HL-60 (cell line): Measurements from ENCODE around the gene OR4F6.

Source experiments
- DNase-seq, 2 experiments: peaks; one replicate each; pipeline ENCODE4 v3.0.0-alpha.2; 2010 to 2020; ENCODE audit warnings: low read depth in 1 of 2, low spot score in 1 of 2
- H3K27ac ChIP-seq: fragments of 250-450 bp; sonication (Bioruptor Pico); replicated peaks from 2 replicates; pipeline ENCODE4 v1.5.1; 2020; ENCODE audit warnings: mild to moderate bottlenecking, moderate library complexity
- H3K27me3 ChIP-seq: fragments of 250-450 bp; sonication (Bioruptor Pico); 2 replicates; pipeline ENCODE4 v1.5.1; 2021; ENCODE audit warnings: mild to moderate bottlenecking, moderate library complexity; ENCODE audit not compliant: insufficient read depth, poor library complexity, severe bottlenecking
- H3K4me3 ChIP-seq: replicated peaks from 2 replicates; pipeline ENCODE4 v1.5.1; 2011; ENCODE audit warnings: mild to moderate bottlenecking, control low read depth, low read length; ENCODE audit not compliant: insufficient read depth
- GABPA ChIP-seq: IDR thresholded peaks from 2 replicates; pipeline ENCODE4 v1.6.1; 2012; ENCODE audit warnings: low read depth
- POLR2AphosphoS5 ChIP-seq: IDR thresholded peaks from 2 replicates; pipeline ENCODE4 v1.6.1; 2012; ENCODE audit warnings: low read depth
- SPI1 ChIP-seq: IDR thresholded peaks from 2 replicates; pipeline ENCODE4 v1.6.1; 2012; ENCODE audit warnings: low read depth, mild to moderate bottlenecking, borderline replicate concordance
- TF ChIP-seq, protein P1 (sequence below): IDR thresholded peaks from one replicate; pipeline ENCODE4 v1.5.1; 2011; ENCODE audit warnings: low read length, control low read depth, inconsistent platforms; ENCODE audit not compliant: insufficient read depth
- TF ChIP-seq, protein P2 (sequence below): IDR thresholded peaks from 2 replicates; pipeline ENCODE4 v1.6.1; 2012; ENCODE audit warnings: low read depth; ENCODE audit not compliant: insufficient replicate concordance

Gene OR4F6

DNA sequence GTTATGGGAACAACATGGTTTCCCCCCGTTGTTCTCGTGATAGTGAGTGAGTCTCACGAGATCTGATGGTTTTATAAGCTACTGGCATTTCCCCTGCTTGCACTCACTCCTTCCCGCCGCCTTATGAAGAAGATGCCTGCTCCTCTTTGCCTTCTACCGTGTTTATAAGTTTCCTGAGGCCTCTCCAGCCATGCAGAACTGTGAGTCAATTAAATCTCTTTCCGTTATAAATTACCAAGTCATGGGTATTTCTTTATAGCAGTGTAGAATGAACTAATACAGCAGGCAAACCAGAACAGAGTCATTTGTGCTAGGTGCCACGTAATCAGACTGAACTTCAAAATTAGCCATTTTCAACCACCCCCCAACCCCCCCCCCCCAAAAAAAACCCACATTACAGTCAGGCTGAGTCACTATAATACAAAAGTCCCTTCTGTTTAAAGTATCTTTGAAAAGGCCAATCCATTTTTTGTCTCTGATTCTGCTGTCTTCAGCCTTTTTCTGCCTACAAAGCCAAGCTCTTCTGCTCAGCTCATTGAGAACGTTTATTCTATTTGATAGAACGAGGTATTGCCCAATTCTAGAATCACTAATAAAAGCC, 4.1 kb downstream of the OR4F6 start:
- Histone ChIP-seq H3K27ac (no peak overlapping the region), H3K4me3 (no peak overlapping the region), H3K27me3 (peaks cover 9% of the 10 kb centered on the region)
- DNase-seq, result no peak
- TF ChIP-seq, protein P1, sequence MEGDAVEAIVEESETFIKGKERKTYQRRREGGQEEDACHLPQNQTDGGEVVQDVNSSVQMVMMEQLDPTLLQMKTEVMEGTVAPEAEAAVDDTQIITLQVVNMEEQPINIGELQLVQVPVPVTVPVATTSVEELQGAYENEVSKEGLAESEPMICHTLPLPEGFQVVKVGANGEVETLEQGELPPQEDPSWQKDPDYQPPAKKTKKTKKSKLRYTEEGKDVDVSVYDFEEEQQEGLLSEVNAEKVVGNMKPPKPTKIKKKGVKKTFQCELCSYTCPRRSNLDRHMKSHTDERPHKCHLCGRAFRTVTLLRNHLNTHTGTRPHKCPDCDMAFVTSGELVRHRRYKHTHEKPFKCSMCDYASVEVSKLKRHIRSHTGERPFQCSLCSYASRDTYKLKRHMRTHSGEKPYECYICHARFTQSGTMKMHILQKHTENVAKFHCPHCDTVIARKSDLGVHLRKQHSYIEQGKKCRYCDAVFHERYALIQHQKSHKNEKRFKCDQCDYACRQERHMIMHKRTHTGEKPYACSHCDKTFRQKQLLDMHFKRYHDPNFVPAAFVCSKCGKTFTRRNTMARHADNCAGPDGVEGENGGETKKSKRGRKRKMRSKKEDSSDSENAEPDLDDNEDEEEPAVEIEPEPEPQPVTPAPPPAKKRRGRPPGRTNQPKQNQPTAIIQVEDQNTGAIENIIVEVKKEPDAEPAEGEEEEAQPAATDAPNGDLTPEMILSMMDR, result no peak
- TF ChIP-seq SPI1 (no peak), POLR2AphosphoS5 (no peak), GABPA (no peak)
- TF ChIP-seq, protein P2, sequence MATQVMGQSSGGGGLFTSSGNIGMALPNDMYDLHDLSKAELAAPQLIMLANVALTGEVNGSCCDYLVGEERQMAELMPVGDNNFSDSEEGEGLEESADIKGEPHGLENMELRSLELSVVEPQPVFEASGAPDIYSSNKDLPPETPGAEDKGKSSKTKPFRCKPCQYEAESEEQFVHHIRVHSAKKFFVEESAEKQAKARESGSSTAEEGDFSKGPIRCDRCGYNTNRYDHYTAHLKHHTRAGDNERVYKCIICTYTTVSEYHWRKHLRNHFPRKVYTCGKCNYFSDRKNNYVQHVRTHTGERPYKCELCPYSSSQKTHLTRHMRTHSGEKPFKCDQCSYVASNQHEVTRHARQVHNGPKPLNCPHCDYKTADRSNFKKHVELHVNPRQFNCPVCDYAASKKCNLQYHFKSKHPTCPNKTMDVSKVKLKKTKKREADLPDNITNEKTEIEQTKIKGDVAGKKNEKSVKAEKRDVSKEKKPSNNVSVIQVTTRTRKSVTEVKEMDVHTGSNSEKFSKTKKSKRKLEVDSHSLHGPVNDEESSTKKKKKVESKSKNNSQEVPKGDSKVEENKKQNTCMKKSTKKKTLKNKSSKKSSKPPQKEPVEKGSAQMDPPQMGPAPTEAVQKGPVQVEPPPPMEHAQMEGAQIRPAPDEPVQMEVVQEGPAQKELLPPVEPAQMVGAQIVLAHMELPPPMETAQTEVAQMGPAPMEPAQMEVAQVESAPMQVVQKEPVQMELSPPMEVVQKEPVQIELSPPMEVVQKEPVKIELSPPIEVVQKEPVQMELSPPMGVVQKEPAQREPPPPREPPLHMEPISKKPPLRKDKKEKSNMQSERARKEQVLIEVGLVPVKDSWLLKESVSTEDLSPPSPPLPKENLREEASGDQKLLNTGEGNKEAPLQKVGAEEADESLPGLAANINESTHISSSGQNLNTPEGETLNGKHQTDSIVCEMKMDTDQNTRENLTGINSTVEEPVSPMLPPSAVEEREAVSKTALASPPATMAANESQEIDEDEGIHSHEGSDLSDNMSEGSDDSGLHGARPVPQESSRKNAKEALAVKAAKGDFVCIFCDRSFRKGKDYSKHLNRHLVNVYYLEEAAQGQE, result no peak

DNA sequence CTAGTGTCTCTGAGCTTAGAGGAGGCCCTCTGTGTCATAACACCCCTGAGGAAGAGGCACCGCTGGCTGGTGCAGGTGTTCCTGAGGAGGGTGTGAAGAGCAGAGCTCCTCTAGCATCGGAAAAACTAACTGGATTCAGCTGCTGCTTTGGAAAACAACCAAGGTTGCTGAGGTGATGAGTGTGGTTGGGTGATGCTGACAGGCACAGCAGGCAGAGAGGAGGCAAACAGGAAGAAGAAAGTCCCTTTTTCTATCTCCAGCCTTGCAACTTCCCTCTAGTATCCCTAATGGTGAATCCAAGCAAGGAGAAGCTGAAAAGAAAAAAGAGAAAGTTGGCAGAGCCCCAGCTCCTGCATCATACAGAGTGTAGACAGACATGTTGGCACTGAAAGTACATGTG, 4.9 kb downstream of the OR4F6 start:
- Histone ChIP-seq H3K27me3 (peaks cover 9% of the 10 kb centered on the region), H3K4me3 (no peak overlapping the region), H3K27ac (no peak overlapping the region)
- TF ChIP-seq POLR2AphosphoS5 (no peak), GABPA (no peak), SPI1 (no peak)
- TF ChIP-seq, protein P1, result no peak
- TF ChIP-seq, protein P2, result no peak
- DNase-seq, result no peak

DNA sequence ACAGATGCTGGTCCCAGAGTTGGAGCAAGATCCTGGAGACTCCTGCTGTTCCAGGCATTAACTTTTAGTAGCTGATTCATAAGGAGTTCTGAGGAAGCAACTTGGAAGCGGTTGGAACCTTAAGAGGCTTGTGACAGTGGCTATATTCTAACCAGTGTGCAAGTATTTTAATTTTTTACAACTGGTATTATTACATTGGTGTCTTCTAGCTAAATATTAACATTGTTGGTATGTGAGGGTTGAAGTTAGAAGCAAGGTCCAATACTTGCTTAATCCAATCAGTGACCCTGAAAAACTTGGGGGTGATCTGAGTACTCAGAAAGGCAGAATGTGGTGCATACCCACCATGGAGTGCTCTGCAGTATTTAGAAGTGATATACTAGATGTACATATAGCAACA, 7.1 kb downstream of the OR4F6 start:
- no peak for DNase-seq
- no peak overlapping the region for H3K4me3 ChIP-seq
- TF ChIP-seq GABPA, result no peak

DNA sequence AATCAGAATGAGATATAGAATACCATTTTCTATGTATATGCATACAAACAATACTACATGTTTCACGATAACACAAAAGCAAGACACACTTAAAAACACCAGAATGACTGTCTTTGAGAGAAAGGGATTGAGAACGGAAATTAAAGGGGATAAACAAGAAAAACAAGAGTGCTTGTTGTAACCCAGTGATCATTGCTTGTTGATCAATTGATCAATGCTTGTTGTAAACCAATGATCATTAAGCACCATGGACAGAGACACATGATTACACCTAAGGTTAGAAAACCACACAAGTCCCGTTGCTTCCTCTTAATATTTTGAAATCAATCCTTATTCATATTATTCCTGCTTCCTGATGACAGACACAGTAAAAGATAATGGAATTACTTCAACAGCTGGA, 7.6 kb downstream of the OR4F6 start:
- Histone ChIP-seq H3K4me3 (no peak overlapping the region), H3K27ac (no peak overlapping the region), H3K27me3 (no peaks in the 10 kb centered on the region)
- TF ChIP-seq SPI1 (no peak), POLR2AphosphoS5 (no peak)
- TF ChIP-seq, protein P2, result peak; percentile 94
- DNase-seq, result no peak

More for the DNA sequence above, 7.1 kb downstream of the OR4F6 start:
- H3K27me3 ChIP-seq, result peaks cover 2% of the 10 kb centered on the region
- H3K27ac ChIP-seq, result no peak overlapping the region
